Endothelial cell of umbilical vein (primary cell): ENCODE results near the gene PTPRZ1. TPM values are rescaled to one million over a fixed set of nuclear protein-coding genes. Genes with fewer than 3 reads are reported as not detected.

ENCODE experiments used
- BruUV-seq: library from RNA; stranded (reverse); fragments of 400-500 nt; replicated peaks from 2 replicates; lab custom pipeline; 2021; lab: Mats Ljungman, UMichigan
- CTCF ChIA-PET: fragments of 300-600, 350-600 bp; sonication (Branson Sonifier 250); formaldehyde crosslinking; loops from one replicate; lab custom pipeline; 2021; ENCODE audit warnings: antibody characterized with exemption, inconsistent platforms; lab: Charles Lee
- POLR2A ChIA-PET: fragments of 300-600, 350-600 bp; sonication (Branson Sonifier 250); formaldehyde crosslinking; loops from one replicate; lab custom pipeline; 2021; ENCODE audit warnings: antibody characterized with exemption, inconsistent platforms; lab: Charles Lee
- DNase-seq: peaks from one replicate; pipeline ENCODE4 v3.0.0-alpha.2; 2011; ENCODE audit warnings: low read depth, low spot score
- FAIRE-seq: peaks from 2 replicates; lab custom pipeline; 2011; peaks lifted over from hg19 to GRCh38; lab: Jason Lieb, UNC
- H2AFZ ChIP-seq: 2 replicates; pipeline ENCODE4 v1.6.0; 2012; ENCODE audit warnings: low read depth, low read length, control low read depth, inconsistent platforms
- H3K27ac ChIP-seq: 2 replicates; pipeline ENCODE4 v1.5.1; 2011; ENCODE audit warnings: low read depth, mild to moderate bottlenecking, control low read depth, low read length, moderate library complexity; ENCODE audit not compliant: insufficient read depth
- H3K27me3 ChIP-seq, 2 experiments: 2 replicates each; pipeline versions ENCODE4 v1.6.0 to v1.6.1; 2011; ENCODE audit warnings: low read length in 2 of 2, mixed read lengths in 1 of 2; ENCODE audit not compliant: control insufficient read depth in 2 of 2, insufficient read depth in 2 of 2
- H3K36me3 ChIP-seq, 2 experiments: 2 replicates in 1 of 2; 3 replicates in 1 of 2; pipeline ENCODE4 v1.5.1; 2011; ENCODE audit warnings: low read length in 2 of 2, mild to moderate bottlenecking in 1 of 2, moderate library complexity in 1 of 2; ENCODE audit not compliant: control insufficient read depth in 2 of 2, insufficient read depth in 2 of 2; ENCODE audit errors: extremely low read depth in 1 of 2
- H3K4me1 ChIP-seq: 3 replicates; pipeline ENCODE4 v1.5.1; 2011; ENCODE audit warnings: mild to moderate bottlenecking, low read length; ENCODE audit not compliant: control insufficient read depth, insufficient read depth; ENCODE audit errors: extremely low read depth
- H3K4me2 ChIP-seq: 2 replicates; pipeline ENCODE4 v1.6.1; 2011; ENCODE audit warnings: low read length, control low read depth, mixed read lengths; ENCODE audit not compliant: insufficient read depth
- H3K4me3 ChIP-seq, 3 experiments: fragments of 200-600 bp in 1 of 3; sonication (generic), shearing (Covaris generic) in 1 of 3; replicated peaks in 1 of 3; 2 replicates each; pipeline ENCODE4 v1.5.1; 2011 to 2016; ENCODE audit warnings: control low read depth in 3 of 3, low read length in 3 of 3, mild to moderate bottlenecking in 2 of 3, inconsistent platforms in 1 of 3, low read depth in 1 of 3, moderate library complexity in 1 of 3; ENCODE audit not compliant: insufficient read depth in 1 of 3
- H3K79me2 ChIP-seq: 2 replicates; pipeline ENCODE4 v1.6.0; 2012; ENCODE audit warnings: low read length, inconsistent platforms; ENCODE audit not compliant: control insufficient read depth, insufficient read depth
- H3K9ac ChIP-seq: replicated peaks from 2 replicates; pipeline ENCODE3; 2011; ENCODE audit warnings: low read length, control low read depth; ENCODE audit not compliant: insufficient read depth; ENCODE audit errors: extremely low read depth
- H3K9me1 ChIP-seq: replicated peaks from 3 replicates; pipeline ENCODE4 v1.6.0; 2011; ENCODE audit warnings: mild to moderate bottlenecking, low read length; ENCODE audit not compliant: control insufficient read depth, insufficient read depth; ENCODE audit errors: extremely low read depth
- H3K9me3 ChIP-seq: replicated peaks from 2 replicates; pipeline ENCODE4 v1.5.1; 2012; ENCODE audit warnings: low read length, inconsistent platforms; ENCODE audit not compliant: control insufficient read depth, insufficient read depth
- H4K20me1 ChIP-seq: replicated peaks from 2 replicates; pipeline ENCODE3; 2011; ENCODE audit warnings: mild to moderate bottlenecking, low read length; ENCODE audit not compliant: control insufficient read depth, insufficient read depth; ENCODE audit errors: extremely low read depth
- CTCF ChIP-seq, 2 donors: IDR thresholded peaks; 1 replicate in 1 of 2; 2 replicates in 1 of 2; pipeline ENCODE4 v1.5.1; 2011; ENCODE audit warnings: low read length in 2 of 2, mild to moderate bottlenecking in 2 of 2, moderate library complexity in 2 of 2, control low read depth in 1 of 2, inconsistent platforms in 1 of 2, low read depth in 1 of 2; ENCODE audit not compliant: insufficient read depth in 1 of 2; ENCODE audit errors: extremely low read depth in 1 of 2
- EZH2 ChIP-seq: IDR thresholded peaks from 2 replicates; pipeline ENCODE4 v1.6.1; 2012; ENCODE audit warnings: borderline replicate concordance, low read depth, mild to moderate bottlenecking, moderate library complexity, low read length, inconsistent platforms; ENCODE audit not compliant: severe bottlenecking
- FOS ChIP-seq: IDR thresholded peaks from 2 replicates; pipeline ENCODE4 v1.6.1; 2011; ENCODE audit warnings: mild to moderate bottlenecking, low read length, moderate library complexity, borderline replicate concordance; ENCODE audit not compliant: insufficient read depth
- GATA2 ChIP-seq: IDR thresholded peaks from 2 replicates; pipeline ENCODE4 v1.7.0; 2011; ENCODE audit warnings: low read depth, mild to moderate bottlenecking, moderate library complexity, mixed read lengths, low read length; ENCODE audit not compliant: insufficient read length, insufficient read depth
- JUN ChIP-seq: IDR thresholded peaks from 2 replicates; pipeline ENCODE4 v1.6.1; 2011; ENCODE audit warnings: borderline replicate concordance, low read depth; ENCODE audit not compliant: insufficient read length, insufficient read depth
- MYC ChIP-seq: IDR thresholded peaks from one replicate; pipeline ENCODE4 v1.6.1; 2011; ENCODE audit warnings: mild to moderate bottlenecking, low read depth, low read length
- POLR2AphosphoS5 ChIP-seq: IDR thresholded peaks from 2 replicates; pipeline ENCODE4 v1.6.1; 2012; ENCODE audit warnings: low read depth, mild to moderate bottlenecking, control low read depth, low read length, moderate library complexity; ENCODE audit not compliant: insufficient read depth
- dilution Hi-C: fragments of 300-500 bp; cut with MboI; formaldehyde crosslinking; loops from one replicate; pipeline ENCODE4 v1.15.0; 2019; ENCODE audit warnings: low sequenced_read_pairs; ENCODE audit not compliant: extremely low pct_ligation_motif_present
- intact Hi-C: fragments of 100-400 bp; cut with micrococcal nuclease; formaldehyde crosslinking; loops from one replicate; pipeline ENCODE4 v1.10.0; 2022
- polyA plus RNA-seq, 4 experiments: library from polyadenylated mRNA; depleted of rRNA in 3 of 4; stranded (reverse) in 3 of 4; unstranded in 1 of 4; fragments of >200 nt; gene quantifications; 2 replicates each; pipeline versions ENCODE4 v1.2.1 to v1.2.3, GENCODE V29; 2011 to 2012; ENCODE audit warnings: missing spikeins in 1 of 4
- total RNA-seq: library from RNA; stranded (reverse); gene quantifications from 2 replicates; pipeline ENCODE4 v1.2.3, GENCODE V29; 2021
- TF ChIP-seq, protein P1 (sequence below): IDR thresholded peaks from 2 replicates; pipeline ENCODE4 v1.6.1; 2011; ENCODE audit not compliant: insufficient read depth, insufficient read length

PTPRZ1 gene
- total and polyA plus RNA-seq, 2 donors (not counting 3 experiments of a cell fraction or from before 2014, with no cell fraction given) = 0.07 TPM; not detected in 1

DNA sequence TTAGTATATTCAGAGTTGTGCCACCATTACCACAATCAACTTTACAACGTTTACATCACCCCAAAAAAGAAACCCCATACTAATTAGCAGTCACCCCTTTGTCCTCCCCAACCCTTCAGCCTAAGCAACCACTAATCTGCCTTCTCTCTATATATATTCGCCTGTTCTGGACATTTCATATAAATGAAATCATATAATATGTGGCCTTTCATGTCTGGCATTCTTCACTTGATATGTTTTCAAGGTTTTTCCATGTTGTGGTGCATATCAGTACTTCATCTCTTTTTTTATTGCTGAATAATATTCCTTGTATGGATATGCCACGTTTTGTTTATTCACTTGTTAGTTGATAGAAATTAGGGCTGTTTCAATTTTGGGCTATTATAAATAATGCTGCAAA is 200.7 kb downstream of the PTPRZ1 start:
- FAIRE-seq = no peak
- no TSS peak for BruUV-seq
- DNase-seq = no peak
- H3K9me3 ChIP-seq = no peaks in the 10 kb centered on the region
- H3K27me3 ChIP-seq = no peaks in the 10 kb centered on the region
- no peak overlapping the region for H3K4me2 ChIP-seq
- ChIA-PET CTCF (no interaction called here), POLR2A (no interaction called here)
- no peak overlapping the region for H3K4me3 ChIP-seq
- H3K27ac ChIP-seq = no peak overlapping the region
- no peaks in the 10 kb centered on the region for H4K20me1 ChIP-seq
- intact Hi-C loops = loop anchor here (2.0 kb wide), 1 partner anchor 13 kb away; no protein-coding TSS in a partner anchor
- no peak overlapping the region for H3K9ac ChIP-seq
- H2AFZ ChIP-seq = no peak overlapping the region
- H3K4me1 ChIP-seq = no peaks in the 10 kb centered on the region
- H3K36me3 ChIP-seq = peaks cover 3 to 4% of the 10 kb centered on the region in 2 experiments
- TF ChIP-seq POLR2AphosphoS5 = no peak
- TF ChIP-seq GATA2 = no peak
- no peak for TF ChIP-seq JUN
- TF ChIP-seq CTCF (IDR thresholded peaks at IDR 0.05; ENCODE audit: extremely low read depth in 1 of 2, insufficient read depth in 1 of 2, low read depth in 1 of 2, low read length in 2 of 2) = no peak
- TF ChIP-seq, protein P1, sequence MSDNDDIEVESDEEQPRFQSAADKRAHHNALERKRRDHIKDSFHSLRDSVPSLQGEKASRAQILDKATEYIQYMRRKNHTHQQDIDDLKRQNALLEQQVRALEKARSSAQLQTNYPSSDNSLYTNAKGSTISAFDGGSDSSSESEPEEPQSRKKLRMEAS = no peak
- no peak for TF ChIP-seq EZH2
- TF ChIP-seq MYC = no peak
- TF ChIP-seq FOS = no peak
- dilution Hi-C loops = no loop called here
- no peaks in the 10 kb centered on the region for H3K79me2 ChIP-seq
- peaks cover 2% of the 10 kb centered on the region for H3K9me1 ChIP-seq
